CD4-positive, alpha-beta T cell treated with Interferon alpha-2 for 1 hour (primary cell): ENCODE results near the gene ARCN1.

Experiments
- DNase-seq, 2 donors: peaks; one replicate each; pipeline ENCODE4 v3.0.0-alpha.2; 2020 to 2022

The ARCN1 gene

GRCh38 chr11:118640332-118641154, 68.3 kb downstream of the ARCN1 start:
- no peak for DNase-seq

- DNase-seq = no peak
Measured at GRCh38 chr11:118641397-118642019, 69.3 kb downstream of the ARCN1 start.

GRCh38 chr11:118643142-118643994, 71.2 kb downstream of the ARCN1 start:
- no peak for DNase-seq

GRCh38 chr11:118643995-118644345, 71.8 kb downstream of the ARCN1 start:
- no peak for DNase-seq

- no peak for DNase-seq
Measured at GRCh38 chr11:118644496-118644895, 72.3 kb downstream of the ARCN1 start.

- DNase-seq = no peak
Measured at GRCh38 chr11:118645066-118645715, 73.0 kb downstream of the ARCN1 start.

GRCh38 chr11:118646393-118646792, 74.2 kb downstream of the ARCN1 start:
- DNase-seq = no peak

GRCh38 chr11:118648291-118648690, 76.1 kb downstream of the ARCN1 start:
- no peak for DNase-seq

- DNase-seq = no peak
Measured at GRCh38 chr11:118649941-118650340, 77.7 kb downstream of the ARCN1 start.

- no peak for DNase-seq
Measured at GRCh38 chr11:118650366-118650765, 78.2 kb downstream of the ARCN1 start.

- no peak for DNase-seq
Measured at GRCh38 chr11:118651820-118652219, 79.6 kb downstream of the ARCN1 start.
